HEK293 (cell line): ENCODE measurements around the gene SPTBN1.

Experiments
- CTCF ChIA-PET: fragments of 350-600 bp; formaldehyde crosslinking; extraction: SDS; loops from one replicate; lab custom pipeline; 2021; ENCODE audit warnings: antibody characterized with exemption; lab: Yijun Ruan, JAX
- POLR2A ChIA-PET: fragments of 300-600 bp; formaldehyde crosslinking; extraction: SDS; loops from one replicate; lab custom pipeline; 2020; ENCODE audit warnings: antibody characterized with exemption, inconsistent platforms; lab: Yijun Ruan, JAX
- H3K27ac ChIP-seq: fragments of 200-500 bp; sonication (Bioruptor generic); 2 replicates; pipeline ENCODE4 v1.5.1; 2014; ENCODE audit warnings: low read depth, low read length, control low read depth, inconsistent platforms; ENCODE audit errors: extremely low read depth
- H3K36me3 ChIP-seq, 2 experiments: fragments of 200-500 bp in 1 of 2; sonication (Bioruptor generic) in 1 of 2; 1 replicate in 1 of 2; 2 replicates in 1 of 2; pipeline ENCODE4 v1.5.1; 2014 to 2017; ENCODE audit warnings: inconsistent platforms in 2 of 2, low read length in 2 of 2; ENCODE audit not compliant: control insufficient read depth in 2 of 2, insufficient read depth in 1 of 2
- H3K4me1 ChIP-seq: fragments of 200-500 bp; sonication (Bioruptor generic); 2 replicates; pipeline ENCODE4 v1.5.1; 2014; ENCODE audit warnings: mild to moderate bottlenecking, low read length, inconsistent platforms; ENCODE audit not compliant: control insufficient read depth, insufficient read depth
- H3K4me3 ChIP-seq: 2 replicates; pipeline ENCODE4 v1.5.1; 2011; ENCODE audit warnings: low read depth, mild to moderate bottlenecking, control low read depth, low read length, moderate library complexity
- H3K9me3 ChIP-seq: fragments of 200-500 bp; sonication (Bioruptor generic); 2 replicates; pipeline ENCODE4 v1.5.1; 2014; ENCODE audit warnings: low read depth, low read length, inconsistent platforms; ENCODE audit not compliant: control insufficient read depth, insufficient read depth
- BCL11B ChIP-seq: fragments of 450-650 bp; formaldehyde crosslinking; IDR thresholded peaks from 2 replicates; pipeline ENCODE4 v1.5.1; 2016; ENCODE audit warnings: low read depth, missing biosample characterization, missing genetic modification characterization
- IKZF3 ChIP-seq: fragments of 450-650 bp; IDR thresholded peaks from 2 replicates; pipeline ENCODE4 v1.5.0; 2018; ENCODE audit warnings: missing biosample characterization, mild to moderate bottlenecking, missing genetic modification characterization, moderate library complexity
- MYNN ChIP-seq: fragments of 450-650 bp; formaldehyde crosslinking; IDR thresholded peaks from 2 replicates; pipeline ENCODE4 v1.5.1; 2016; ENCODE audit warnings: missing biosample characterization, missing genetic modification characterization, borderline replicate concordance
- OSR2 ChIP-seq: fragments of 450-650 bp; formaldehyde crosslinking; IDR thresholded peaks from 2 replicates; pipeline ENCODE4 v1.5.1; 2016; ENCODE audit warnings: missing biosample characterization, missing genetic modification characterization
- SCRT1 ChIP-seq: fragments of 450-650 bp; formaldehyde crosslinking; IDR thresholded peaks from 2 replicates; pipeline ENCODE4 v1.5.1; 2016; ENCODE audit warnings: missing biosample characterization, missing genetic modification characterization, borderline replicate concordance
- SCRT2 ChIP-seq: fragments of 450-650 bp; formaldehyde crosslinking; IDR thresholded peaks from 2 replicates; pipeline ENCODE4 v1.5.1; 2016; ENCODE audit warnings: missing biosample characterization, missing genetic modification characterization
- TRIM28 ChIP-seq: IDR thresholded peaks from 2 replicates; pipeline ENCODE4 v1.6.1; 2011; ENCODE audit warnings: low read length, control low read depth, borderline replicate concordance
- ZEB2 ChIP-seq: fragments of 450-650 bp; formaldehyde crosslinking; IDR thresholded peaks from 2 replicates; pipeline ENCODE4 v1.5.1; 2016; ENCODE audit warnings: missing biosample characterization, missing genetic modification characterization
- ZIC2 ChIP-seq: fragments of 450-650 bp; formaldehyde crosslinking; IDR thresholded peaks from 2 replicates; pipeline ENCODE4 v1.5.1; 2016; ENCODE audit warnings: missing biosample characterization, missing genetic modification characterization
- ZNF341 ChIP-seq: fragments of 450-650 bp; formaldehyde crosslinking; IDR thresholded peaks from 2 replicates; pipeline ENCODE4; 2016; ENCODE audit warnings: low read depth, missing biosample characterization, missing genetic modification characterization
- ZNF560 ChIP-seq: fragments of 450-650 bp; formaldehyde crosslinking; IDR thresholded peaks from 2 replicates; pipeline ENCODE4 v1.5.1; 2017; ENCODE audit warnings: missing biosample characterization, missing genetic modification characterization, borderline replicate concordance
- ZNF561 ChIP-seq: fragments of 450-650 bp; IDR thresholded peaks from 2 replicates; pipeline ENCODE4 v1.5.1; 2018; ENCODE audit warnings: missing biosample characterization, missing genetic modification characterization, borderline replicate concordance
- TF ChIP-seq, protein P1 (sequence below): fragments of 450-650 bp; formaldehyde crosslinking; IDR thresholded peaks from 2 replicates; pipeline ENCODE4 v1.5.1; 2016; ENCODE audit warnings: missing biosample characterization, missing genetic modification characterization
- TF ChIP-seq, protein P2 (sequence below): fragments of 450-650 bp; formaldehyde crosslinking; IDR thresholded peaks from 2 replicates; pipeline ENCODE4 v1.5.1; 2016; ENCODE audit warnings: missing biosample characterization, missing genetic modification characterization
- TF ChIP-seq, protein P3 (sequence below): fragments of 450-650 bp; formaldehyde crosslinking; IDR thresholded peaks from 2 replicates; pipeline ENCODE4 v1.5.1; 2016; ENCODE audit warnings: missing biosample characterization, missing genetic modification characterization
- TF ChIP-seq, protein P4 (sequence below): fragments of 450-650 bp; formaldehyde crosslinking; IDR thresholded peaks from 2 replicates; pipeline ENCODE4 v1.5.1; 2016; ENCODE audit warnings: missing biosample characterization, missing genetic modification characterization
- TF ChIP-seq, protein P5 (sequence below): fragments of 450-650 bp; formaldehyde crosslinking; IDR thresholded peaks from 2 replicates; pipeline ENCODE4 v1.5.1; 2017; ENCODE audit warnings: missing biosample characterization, missing genetic modification characterization
- TF ChIP-seq, protein P6 (sequence below): fragments of 450-650 bp; formaldehyde crosslinking; IDR thresholded peaks from 2 replicates; pipeline ENCODE4 v1.5.1; 2016; ENCODE audit warnings: missing biosample characterization, missing genetic modification characterization

The SPTBN1 gene

DNA sequence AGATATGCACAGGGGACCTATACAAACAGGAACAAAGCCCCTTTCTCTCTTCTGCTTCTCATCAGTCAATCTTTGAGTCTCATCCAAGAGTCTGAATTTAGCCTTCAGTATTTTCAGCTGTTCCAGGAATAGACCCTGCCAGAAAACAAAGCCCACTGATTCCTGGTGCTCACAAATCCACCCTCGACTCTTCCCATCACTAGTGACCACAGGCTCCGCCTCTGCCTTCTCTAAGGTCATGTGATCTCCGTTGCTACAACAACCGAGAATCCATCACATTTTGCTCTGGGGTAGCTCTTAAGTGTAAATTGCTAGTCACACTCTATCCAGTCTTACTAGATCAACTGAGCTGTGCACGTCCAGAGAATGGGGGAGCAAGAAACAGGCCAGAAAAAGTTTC is 46.4 kb upstream of the SPTBN1 start:
- CTCF ChIA-PET, result no interaction called here
- no peak overlapping the region for H3K4me3 ChIP-seq
- no peak for TF ChIP-seq BCL11B
- TF ChIP-seq, protein P1, sequence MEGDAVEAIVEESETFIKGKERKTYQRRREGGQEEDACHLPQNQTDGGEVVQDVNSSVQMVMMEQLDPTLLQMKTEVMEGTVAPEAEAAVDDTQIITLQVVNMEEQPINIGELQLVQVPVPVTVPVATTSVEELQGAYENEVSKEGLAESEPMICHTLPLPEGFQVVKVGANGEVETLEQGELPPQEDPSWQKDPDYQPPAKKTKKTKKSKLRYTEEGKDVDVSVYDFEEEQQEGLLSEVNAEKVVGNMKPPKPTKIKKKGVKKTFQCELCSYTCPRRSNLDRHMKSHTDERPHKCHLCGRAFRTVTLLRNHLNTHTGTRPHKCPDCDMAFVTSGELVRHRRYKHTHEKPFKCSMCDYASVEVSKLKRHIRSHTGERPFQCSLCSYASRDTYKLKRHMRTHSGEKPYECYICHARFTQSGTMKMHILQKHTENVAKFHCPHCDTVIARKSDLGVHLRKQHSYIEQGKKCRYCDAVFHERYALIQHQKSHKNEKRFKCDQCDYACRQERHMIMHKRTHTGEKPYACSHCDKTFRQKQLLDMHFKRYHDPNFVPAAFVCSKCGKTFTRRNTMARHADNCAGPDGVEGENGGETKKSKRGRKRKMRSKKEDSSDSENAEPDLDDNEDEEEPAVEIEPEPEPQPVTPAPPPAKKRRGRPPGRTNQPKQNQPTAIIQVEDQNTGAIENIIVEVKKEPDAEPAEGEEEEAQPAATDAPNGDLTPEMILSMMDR (tag by site-specific recombination), result no peak
- TF ChIP-seq, all 188 proteins: peak for 0
- H3K36me3 ChIP-seq, result no peaks in the 10 kb centered on the region
- no peaks in the 10 kb centered on the region for H3K9me3 ChIP-seq
- no peaks in the 10 kb centered on the region for H3K4me1 ChIP-seq
- H3K27ac ChIP-seq, result no peak overlapping the region
- POLR2A ChIA-PET, result no interaction called here

DNA sequence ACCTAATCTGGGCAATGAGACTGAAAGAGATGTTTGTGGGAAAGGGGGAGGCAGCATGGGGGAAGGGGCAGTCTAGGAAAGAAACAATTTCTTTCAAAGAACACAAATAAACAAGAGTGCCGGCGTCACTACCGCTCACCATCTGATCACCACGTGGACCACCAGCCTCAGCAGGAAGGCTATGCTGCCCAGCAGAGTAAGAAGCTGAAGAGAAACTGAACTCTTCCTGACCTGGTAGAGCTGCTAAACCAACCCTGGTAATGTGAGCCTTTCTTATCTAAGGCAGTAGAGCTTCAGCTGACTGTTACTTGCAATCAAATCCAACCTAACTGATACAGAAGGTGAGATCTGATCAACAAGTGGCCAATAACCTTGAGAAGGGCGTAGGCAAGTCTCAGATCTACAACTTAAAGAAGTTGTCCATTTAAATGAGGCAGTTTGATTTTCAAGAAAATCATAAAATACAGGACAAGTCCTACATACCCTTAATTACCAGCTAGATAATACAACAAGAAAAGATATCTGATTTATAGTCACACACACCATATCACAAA is 44.2 kb upstream of the SPTBN1 start:
- ChIA-PET CTCF (no interaction called here), POLR2A (no interaction called here)
- Histone ChIP-seq H3K27ac (no peak overlapping the region), H3K36me3 (no peaks in the 10 kb centered on the region), H3K9me3 (no peaks in the 10 kb centered on the region), H3K4me1 (no peaks in the 10 kb centered on the region), H3K4me3 (no peak overlapping the region)
- TF ChIP-seq ZIC2 (tag by site-specific recombination), result no peak
- TF ChIP-seq, protein P2, sequence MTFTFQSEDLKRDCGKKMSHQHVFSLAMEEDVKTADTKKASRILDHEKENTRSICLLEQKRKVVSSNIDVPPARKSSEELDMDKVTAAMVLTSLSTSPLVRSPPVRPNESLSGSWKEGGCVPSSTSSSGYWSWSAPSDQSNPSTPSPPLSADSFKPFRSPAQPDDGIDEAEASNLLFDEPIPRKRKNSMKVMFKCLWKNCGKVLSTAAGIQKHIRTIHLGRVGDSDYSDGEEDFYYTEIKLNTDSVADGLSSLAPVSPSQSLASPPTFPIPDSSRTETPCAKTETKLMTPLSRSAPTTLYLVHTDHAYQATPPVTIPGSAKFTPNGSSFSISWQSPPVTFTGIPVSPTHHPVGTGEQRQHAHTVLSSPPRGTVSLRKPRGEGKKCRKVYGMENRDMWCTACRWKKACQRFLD (tag by site-specific recombination), result no peak
- no peak for TF ChIP-seq ZNF561 (tag by site-specific recombination)
- TF ChIP-seq ZNF560 (tag by site-specific recombination), result no peak
- no peak for TF ChIP-seq ZNF341 (tag by site-specific recombination)
- TF ChIP-seq, protein P3, sequence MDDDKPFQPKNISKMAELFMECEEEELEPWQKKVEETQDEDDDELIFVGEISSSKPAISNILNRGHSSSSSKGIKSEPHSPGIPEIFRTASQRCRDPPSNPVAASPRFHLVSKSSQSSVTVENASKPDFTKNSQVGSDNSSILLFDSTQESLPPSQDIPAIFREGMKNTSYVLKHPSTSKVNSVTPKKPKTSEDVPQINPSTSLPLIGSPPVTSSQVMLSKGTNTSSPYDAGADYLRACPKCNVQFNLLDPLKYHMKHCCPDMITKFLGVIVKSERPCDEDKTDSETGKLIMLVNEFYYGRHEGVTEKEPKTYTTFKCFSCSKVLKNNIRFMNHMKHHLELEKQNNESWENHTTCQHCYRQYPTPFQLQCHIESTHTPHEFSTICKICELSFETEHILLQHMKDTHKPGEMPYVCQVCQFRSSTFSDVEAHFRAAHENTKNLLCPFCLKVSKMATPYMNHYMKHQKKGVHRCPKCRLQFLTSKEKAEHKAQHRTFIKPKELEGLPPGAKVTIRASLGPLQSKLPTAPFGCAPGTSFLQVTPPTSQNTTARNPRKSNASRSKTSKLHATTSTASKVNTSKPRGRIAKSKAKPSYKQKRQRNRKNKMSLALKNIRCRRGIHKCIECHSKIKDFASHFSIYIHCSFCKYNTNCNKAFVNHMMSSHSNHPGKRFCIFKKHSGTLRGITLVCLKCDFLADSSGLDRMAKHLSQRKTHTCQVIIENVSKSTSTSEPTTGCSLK (tag by site-specific recombination), result no peak
- TF ChIP-seq, protein P4, sequence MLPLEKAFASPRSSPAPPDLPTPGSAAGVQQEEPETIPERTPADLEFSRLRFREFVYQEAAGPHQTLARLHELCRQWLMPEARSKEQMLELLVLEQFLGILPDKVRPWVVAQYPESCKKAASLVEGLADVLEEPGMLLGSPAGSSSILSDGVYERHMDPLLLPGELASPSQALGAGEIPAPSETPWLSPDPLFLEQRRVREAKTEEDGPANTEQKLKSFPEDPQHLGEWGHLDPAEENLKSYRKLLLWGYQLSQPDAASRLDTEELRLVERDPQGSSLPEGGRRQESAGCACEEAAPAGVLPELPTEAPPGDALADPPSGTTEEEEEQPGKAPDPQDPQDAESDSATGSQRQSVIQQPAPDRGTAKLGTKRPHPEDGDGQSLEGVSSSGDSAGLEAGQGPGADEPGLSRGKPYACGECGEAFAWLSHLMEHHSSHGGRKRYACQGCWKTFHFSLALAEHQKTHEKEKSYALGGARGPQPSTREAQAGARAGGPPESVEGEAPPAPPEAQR (tag by site-specific recombination), result no peak
- peak; percentile 63; the same call in 1 of the 2 replicates for TF ChIP-seq TRIM28
- TF ChIP-seq IKZF3 (tag by site-specific recombination), result no peak
- TF ChIP-seq, protein P5, sequence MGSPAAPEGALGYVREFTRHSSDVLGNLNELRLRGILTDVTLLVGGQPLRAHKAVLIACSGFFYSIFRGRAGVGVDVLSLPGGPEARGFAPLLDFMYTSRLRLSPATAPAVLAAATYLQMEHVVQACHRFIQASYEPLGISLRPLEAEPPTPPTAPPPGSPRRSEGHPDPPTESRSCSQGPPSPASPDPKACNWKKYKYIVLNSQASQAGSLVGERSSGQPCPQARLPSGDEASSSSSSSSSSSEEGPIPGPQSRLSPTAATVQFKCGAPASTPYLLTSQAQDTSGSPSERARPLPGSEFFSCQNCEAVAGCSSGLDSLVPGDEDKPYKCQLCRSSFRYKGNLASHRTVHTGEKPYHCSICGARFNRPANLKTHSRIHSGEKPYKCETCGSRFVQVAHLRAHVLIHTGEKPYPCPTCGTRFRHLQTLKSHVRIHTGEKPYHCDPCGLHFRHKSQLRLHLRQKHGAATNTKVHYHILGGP (tag by site-specific recombination), result peak; percentile 59; the same call in 1 of the 2 replicates
- TF ChIP-seq ZEB2 (tag by site-specific recombination), result no peak
- TF ChIP-seq, protein P6, sequence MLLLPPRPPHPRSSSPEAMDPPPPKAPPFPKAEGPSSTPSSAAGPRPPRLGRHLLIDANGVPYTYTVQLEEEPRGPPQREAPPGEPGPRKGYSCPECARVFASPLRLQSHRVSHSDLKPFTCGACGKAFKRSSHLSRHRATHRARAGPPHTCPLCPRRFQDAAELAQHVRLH (tag by site-specific recombination), result no peak
- peak; percentile 88 for TF ChIP-seq SCRT2 (tag by site-specific recombination)
- TF ChIP-seq OSR2 (tag by site-specific recombination), result peak; percentile 48
- TF ChIP-seq SCRT1 (tag by site-specific recombination), result peak; percentile 51; the same call in 1 of the 2 replicates
- no peak for TF ChIP-seq MYNN (tag by site-specific recombination)
